GM10248 (cell line): Measurements from ENCODE around the gene MARCHF9.

Experiments used
- CTCF ChIA-PET: fragments of 300-600 bp; sonication (Branson Sonifier 250); formaldehyde crosslinking; extraction: SDS; loops from one replicate; lab custom pipeline; 2021; ENCODE audit warnings: antibody characterized with exemption; lab: Yijun Ruan, JAX
- POLR2A ChIA-PET: fragments of 350-650 bp; sonication (Branson Sonifier 250); formaldehyde crosslinking; extraction: SDS; loops from one replicate; lab custom pipeline; 2020; ENCODE audit warnings: antibody characterized with exemption; lab: Yijun Ruan, JAX
- DNase-seq: peaks from one replicate; pipeline ENCODE4 v3.0.0; 2012; ENCODE audit errors: extremely low spot score
- CTCF ChIP-seq: IDR thresholded peaks from 2 replicates; pipeline ENCODE4 v1.5.1; 2012; ENCODE audit warnings: mild to moderate bottlenecking, low read depth; ENCODE audit errors: extremely low read depth, missing control alignments, control extremely low read depth

Gene MARCHF9

DNA sequence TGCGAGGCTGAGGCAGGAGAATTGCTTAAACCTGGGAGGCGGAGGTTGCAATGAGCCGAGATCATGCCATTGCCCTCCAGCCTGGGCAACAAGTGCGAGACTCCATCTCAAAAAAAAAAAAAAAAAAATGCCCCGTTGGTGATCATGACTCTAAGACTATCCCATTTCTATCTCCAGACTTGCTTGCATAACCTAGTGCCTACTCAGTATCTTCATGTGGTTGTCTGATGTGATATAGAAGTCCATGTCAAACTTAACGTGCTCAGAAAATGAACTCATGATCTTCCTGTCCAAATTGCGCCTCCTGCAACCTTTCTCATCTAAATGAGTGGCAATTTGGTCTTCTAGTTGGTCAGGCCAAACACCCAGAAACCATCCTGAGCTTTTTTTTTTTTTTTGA is 23.0 kb downstream of the MARCHF9 start:
- CTCF ChIA-PET = interaction anchor here (0.9 to 7.3 kb wide), 4 partner anchors 11 to 127 kb away, joined by 4 to 53 read pairs (median 8); no protein-coding TSS in a partner anchor
- no peak for TF ChIP-seq CTCF
- no peak for DNase-seq
- POLR2A ChIA-PET = no interaction called here

GRCh38 chr12:57779736-57780135 is 24.8 kb downstream of the MARCHF9 start:
- POLR2A ChIA-PET = no interaction called here
- no peak for TF ChIP-seq CTCF
- CTCF ChIA-PET = interaction anchor here (1.1 to 11.8 kb wide), 7 partner anchors 15 to 126 kb away, joined by 3 to 85 read pairs (median 12); no protein-coding TSS in a partner anchor
- DNase-seq = no peak

DNA sequence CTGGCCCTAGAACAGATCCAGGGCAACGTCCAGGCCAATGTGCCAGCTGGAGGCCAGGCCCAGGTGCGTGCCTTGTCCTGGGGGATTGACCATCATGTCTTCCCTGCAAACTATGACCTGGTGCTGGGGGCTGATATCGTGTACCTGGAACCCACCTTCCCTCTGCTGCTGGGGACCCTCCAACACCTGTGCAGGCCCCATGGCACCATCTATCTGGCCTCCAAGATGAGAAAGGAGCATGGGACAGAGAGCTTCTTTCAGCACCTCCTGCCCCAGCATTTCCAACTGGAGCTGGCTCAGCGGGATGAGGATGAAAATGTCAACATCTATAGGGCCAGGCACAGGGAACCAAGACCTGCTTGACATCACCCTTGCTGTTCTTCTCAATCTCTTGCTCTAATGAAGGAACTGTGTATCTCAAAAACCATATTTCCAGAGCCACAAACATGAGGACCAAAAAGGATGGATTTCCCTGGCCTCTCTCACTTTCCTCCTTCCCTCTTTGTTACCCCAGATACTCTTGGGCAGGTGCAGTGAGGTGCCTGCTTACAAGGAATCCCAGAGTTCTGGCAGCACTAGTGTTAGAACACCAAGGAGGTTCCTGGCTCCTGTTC is 25.5 kb downstream of the MARCHF9 start:
- no peak for TF ChIP-seq CTCF
- no peak for DNase-seq
- POLR2A ChIA-PET = no interaction called here
- CTCF ChIA-PET = interaction anchor here (1.1 to 11.8 kb wide), 9 partner anchors 14 to 125 kb away, joined by 3 to 85 read pairs (median 7); no protein-coding TSS in a partner anchor

DNA sequence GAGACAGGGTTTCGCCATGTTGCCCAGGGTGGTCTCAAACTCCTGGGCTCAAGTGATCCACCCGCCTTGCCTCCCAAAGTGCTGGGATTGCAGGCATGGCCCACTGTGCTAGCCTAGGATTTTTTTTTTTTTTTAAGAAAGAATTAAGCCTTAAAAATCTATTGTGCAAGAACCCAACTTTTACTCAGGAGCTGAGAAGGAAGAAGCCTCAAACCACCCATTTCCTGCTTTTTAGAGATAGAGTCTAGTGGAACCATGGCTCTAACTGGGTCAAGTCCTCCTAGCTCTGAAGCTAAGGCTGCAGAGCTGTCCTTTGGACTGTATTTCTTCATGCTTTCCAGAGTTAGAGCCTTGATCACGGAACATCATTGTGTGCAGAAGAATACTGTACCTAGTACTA is 26.3 kb downstream of the MARCHF9 start:
- CTCF ChIA-PET = interaction anchor here (1.0 to 11.8 kb wide), 9 partner anchors 8 to 124 kb away, joined by 4 to 85 read pairs (median 12); partner anchors contain the start of genes EEF1AKMT3 and METTL1
- no peak for DNase-seq
- POLR2A ChIA-PET = interaction anchor here (0.5 kb wide), 1 partner anchor 165 kb away, joined by 7 read pairs; no protein-coding TSS in a partner anchor
- TF ChIP-seq CTCF = no peak

GRCh38 chr12:57781801-57782200 is 26.9 kb downstream of the MARCHF9 start:
- no peak for TF ChIP-seq CTCF
- DNase-seq = no peak
- CTCF ChIA-PET = interaction anchor here (1.0 to 11.8 kb wide), 9 partner anchors 8 to 124 kb away, joined by 4 to 85 read pairs (median 12); partner anchors contain the start of genes EEF1AKMT3 and METTL1
- POLR2A ChIA-PET = interaction anchor here (0.5 kb wide), 1 partner anchor 165 kb away, joined by 7 read pairs; no protein-coding TSS in a partner anchor

DNA sequence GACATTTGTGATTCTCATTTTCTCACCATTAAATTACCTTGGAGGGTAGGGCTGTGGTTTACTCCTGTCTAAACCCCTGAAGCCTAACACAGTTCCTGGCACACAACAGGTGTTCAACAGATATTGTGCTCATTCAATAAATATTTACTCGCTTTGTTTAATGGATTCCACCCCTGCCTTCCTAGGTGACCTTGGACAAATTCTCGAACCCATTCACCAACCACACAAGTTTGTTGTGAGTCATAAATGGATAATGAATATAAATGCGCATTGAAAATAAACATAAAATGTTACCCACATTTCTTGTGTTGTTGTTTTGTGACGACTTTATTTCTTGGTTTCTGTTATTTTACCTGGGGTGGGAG is 27.3 kb downstream of the MARCHF9 start:
- CTCF ChIA-PET = interaction anchor here (1.2 to 11.8 kb wide), 12 partner anchors 9 to 123 kb away, joined by 3 to 85 read pairs (median 10); partner anchors contain the start of genes EEF1AKMT3 and METTL1
- no peak for TF ChIP-seq CTCF
- no peak for DNase-seq
- POLR2A ChIA-PET = interaction anchor here (1.0 kb wide), 1 partner anchor 10 kb away, joined by 3 read pairs; the partner anchor contains the start of genes EEF1AKMT3 and METTL1
